Measurements from ENCODE around the gene ARF6. TPM values are rescaled to one million over a fixed set of nuclear protein-coding genes. Genes with fewer than 3 reads are reported as not detected.

ARF6 gene
- polyA plus RNA-seq, 2 of the 4 experiments (the other 2 are of a cell fraction), result 33.3 to 54.8 TPM

DNA sequence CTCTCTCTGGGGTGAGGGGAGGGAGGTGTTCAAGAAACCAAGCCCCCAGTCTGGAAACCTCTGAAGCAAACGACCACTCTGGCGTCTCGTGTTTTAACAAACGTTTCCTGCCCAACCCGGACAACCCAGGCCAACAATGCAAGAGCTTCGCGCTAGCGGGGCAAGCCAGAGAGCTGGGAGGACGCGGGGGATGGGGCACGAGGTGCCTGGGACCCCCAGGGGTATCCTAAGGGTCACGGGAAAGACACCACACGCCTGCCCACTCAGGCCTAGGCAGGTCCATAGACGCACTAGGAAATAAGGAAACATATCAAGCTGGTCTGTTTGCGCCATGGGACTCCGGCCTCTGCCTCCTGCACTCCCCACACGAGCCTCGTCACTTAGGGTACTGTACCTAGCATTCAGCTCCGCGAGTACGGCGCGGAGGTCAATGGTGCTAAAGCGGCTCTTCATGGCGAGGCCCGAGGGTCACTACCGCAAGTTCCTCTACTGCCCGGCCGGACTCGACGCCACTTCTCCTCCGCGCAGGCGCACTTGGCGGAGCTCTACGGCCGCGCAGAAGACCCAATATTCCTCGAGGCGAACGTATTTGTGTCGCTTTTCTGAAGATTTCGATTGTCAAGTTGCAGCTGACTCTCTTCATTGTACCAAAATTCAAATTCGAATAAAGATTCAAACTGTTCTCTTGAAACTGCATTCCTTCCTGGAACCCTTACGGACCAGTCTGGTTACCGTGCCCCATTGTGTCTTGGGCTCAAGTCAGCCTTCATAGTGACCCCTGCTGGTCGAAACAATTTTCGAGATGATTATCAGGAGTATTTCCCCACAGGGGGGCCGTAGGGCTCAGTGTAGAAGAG is 40.4 kb upstream of the ARF6 start, which contains the start of gene NEMF (continued):
- TF ChIP-seq, protein P1, sequence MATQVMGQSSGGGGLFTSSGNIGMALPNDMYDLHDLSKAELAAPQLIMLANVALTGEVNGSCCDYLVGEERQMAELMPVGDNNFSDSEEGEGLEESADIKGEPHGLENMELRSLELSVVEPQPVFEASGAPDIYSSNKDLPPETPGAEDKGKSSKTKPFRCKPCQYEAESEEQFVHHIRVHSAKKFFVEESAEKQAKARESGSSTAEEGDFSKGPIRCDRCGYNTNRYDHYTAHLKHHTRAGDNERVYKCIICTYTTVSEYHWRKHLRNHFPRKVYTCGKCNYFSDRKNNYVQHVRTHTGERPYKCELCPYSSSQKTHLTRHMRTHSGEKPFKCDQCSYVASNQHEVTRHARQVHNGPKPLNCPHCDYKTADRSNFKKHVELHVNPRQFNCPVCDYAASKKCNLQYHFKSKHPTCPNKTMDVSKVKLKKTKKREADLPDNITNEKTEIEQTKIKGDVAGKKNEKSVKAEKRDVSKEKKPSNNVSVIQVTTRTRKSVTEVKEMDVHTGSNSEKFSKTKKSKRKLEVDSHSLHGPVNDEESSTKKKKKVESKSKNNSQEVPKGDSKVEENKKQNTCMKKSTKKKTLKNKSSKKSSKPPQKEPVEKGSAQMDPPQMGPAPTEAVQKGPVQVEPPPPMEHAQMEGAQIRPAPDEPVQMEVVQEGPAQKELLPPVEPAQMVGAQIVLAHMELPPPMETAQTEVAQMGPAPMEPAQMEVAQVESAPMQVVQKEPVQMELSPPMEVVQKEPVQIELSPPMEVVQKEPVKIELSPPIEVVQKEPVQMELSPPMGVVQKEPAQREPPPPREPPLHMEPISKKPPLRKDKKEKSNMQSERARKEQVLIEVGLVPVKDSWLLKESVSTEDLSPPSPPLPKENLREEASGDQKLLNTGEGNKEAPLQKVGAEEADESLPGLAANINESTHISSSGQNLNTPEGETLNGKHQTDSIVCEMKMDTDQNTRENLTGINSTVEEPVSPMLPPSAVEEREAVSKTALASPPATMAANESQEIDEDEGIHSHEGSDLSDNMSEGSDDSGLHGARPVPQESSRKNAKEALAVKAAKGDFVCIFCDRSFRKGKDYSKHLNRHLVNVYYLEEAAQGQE (IDR thresholded peaks at IDR 0.05), result no peak
- TF ChIP-seq ZC3H11A (IDR thresholded peaks at IDR 0.05) (no peak), KDM5A (IDR thresholded peaks at IDR 0.05) (peak; percentile 26; the same call in 1 of the 2 replicates), NFE2L2 (conservative IDR thresholded peaks at IDR 0.05; ENCODE audit: low read length) (no peak), TFCP2L1 (CRISPR knock-in tag; IDR thresholded peaks at IDR 0.05) (no peak), ZNF302 (CRISPR knock-in tag; IDR thresholded peaks at IDR 0.05) (no peak), NPAS2 (CRISPR knock-in tag; IDR thresholded peaks at IDR 0.05; ENCODE audit: borderline replicate concordance) (no peak), RCOR1 (IDR thresholded peaks at IDR 0.05; ENCODE audit: low read depth, low read length) (no peak), ESRRA (IDR thresholded peaks at IDR 0.05; ENCODE audit: borderline replicate concordance, low read length) (no peak), HOXA7 (CRISPR knock-in tag; IDR thresholded peaks at IDR 0.05) (0 out of 2 replicates have a peak, but pooled peaks have one; percentile 29), GATA3 (IDR thresholded peaks at IDR 0.05; ENCODE audit: borderline replicate concordance) (peak; percentile 97), RAD21 (conservative IDR thresholded peaks at IDR 0.05 in 1 of 2, IDR thresholded peaks at IDR 0.05 in 1 of 2) (peak; percentile 21 to 35; a peak in 2 of 5 replicates), CEBPB (IDR thresholded peaks at IDR 0.05) (peak in 1 of 2 experiments; percentile 39; a peak in 2 of 4 replicates), EP300 (IDR thresholded peaks at IDR 0.05) (no peak), CBX2 (IDR thresholded peaks at IDR 0.05; ENCODE audit: borderline replicate concordance, low read depth) (no peak), RARB (CRISPR knock-in tag; IDR thresholded peaks at IDR 0.05) (no peak), FOSL2 (IDR thresholded peaks at IDR 0.05) (no peak), FOSL2 (CRISPR knock-in tag; IDR thresholded peaks at IDR 0.05) (no peak), POLR2AphosphoS2 (conservative IDR thresholded peaks at IDR 0.05; ENCODE audit: low read length) (no peak), RNF2 (IDR thresholded peaks at IDR 0.05; ENCODE audit: borderline replicate concordance, low read depth) (no peak), CBX8 (IDR thresholded peaks at IDR 0.05) (no peak), CHD2 (IDR thresholded peaks at IDR 0.05; ENCODE audit: low read length, partially characterized antibody) (no peak), NR3C1 (IDR thresholded peaks at IDR 0.05) (no peak), MAFK (IDR thresholded peaks at IDR 0.05; ENCODE audit: partially characterized antibody) (no peak), POLR2A (IDR thresholded peaks at IDR 0.05; ENCODE audit: low read length) (peak; percentile 85), TP53 (CRISPR knock-in tag; IDR thresholded peaks at IDR 0.05) (no peak), HOXB13 (CRISPR knock-in tag; IDR thresholded peaks at IDR 0.05; ENCODE audit: low read depth) (no peak)
- TF ChIP-seq, protein P2, sequence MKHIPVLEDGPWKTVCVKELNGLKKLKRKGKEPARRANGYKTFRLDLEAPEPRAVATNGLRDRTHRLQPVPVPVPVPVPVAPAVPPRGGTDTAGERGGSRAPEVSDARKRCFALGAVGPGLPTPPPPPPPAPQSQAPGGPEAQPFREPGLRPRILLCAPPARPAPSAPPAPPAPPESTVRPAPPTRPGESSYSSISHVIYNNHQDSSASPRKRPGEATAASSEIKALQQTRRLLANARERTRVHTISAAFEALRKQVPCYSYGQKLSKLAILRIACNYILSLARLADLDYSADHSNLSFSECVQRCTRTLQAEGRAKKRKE (CRISPR knock-in tag; IDR thresholded peaks at IDR 0.05; ENCODE audit: low read depth), result no peak
- TF ChIP-seq, protein P3, sequence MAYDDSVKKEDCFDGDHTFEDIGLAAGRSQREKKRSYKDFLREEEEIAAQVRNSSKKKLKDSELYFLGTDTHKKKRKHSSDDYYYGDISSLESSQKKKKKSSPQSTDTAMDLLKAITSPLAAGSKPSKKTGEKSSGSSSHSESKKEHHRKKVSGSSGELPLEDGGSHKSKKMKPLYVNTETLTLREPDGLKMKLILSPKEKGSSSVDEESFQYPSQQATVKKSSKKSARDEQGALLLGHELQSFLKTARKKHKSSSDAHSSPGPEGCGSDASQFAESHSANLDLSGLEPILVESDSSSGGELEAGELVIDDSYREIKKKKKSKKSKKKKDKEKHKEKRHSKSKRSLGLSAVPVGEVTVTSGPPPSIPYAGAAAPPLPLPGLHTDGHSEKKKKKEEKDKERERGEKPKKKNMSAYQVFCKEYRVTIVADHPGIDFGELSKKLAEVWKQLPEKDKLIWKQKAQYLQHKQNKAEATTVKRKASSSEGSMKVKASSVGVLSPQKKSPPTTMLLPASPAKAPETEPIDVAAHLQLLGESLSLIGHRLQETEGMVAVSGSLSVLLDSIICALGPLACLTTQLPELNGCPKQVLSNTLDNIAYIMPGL (CRISPR knock-in tag; IDR thresholded peaks at IDR 0.05; ENCODE audit: borderline replicate concordance), result peak; percentile 82; the same call in 1 of the 2 replicates
- TF ChIP-seq, protein P4, sequence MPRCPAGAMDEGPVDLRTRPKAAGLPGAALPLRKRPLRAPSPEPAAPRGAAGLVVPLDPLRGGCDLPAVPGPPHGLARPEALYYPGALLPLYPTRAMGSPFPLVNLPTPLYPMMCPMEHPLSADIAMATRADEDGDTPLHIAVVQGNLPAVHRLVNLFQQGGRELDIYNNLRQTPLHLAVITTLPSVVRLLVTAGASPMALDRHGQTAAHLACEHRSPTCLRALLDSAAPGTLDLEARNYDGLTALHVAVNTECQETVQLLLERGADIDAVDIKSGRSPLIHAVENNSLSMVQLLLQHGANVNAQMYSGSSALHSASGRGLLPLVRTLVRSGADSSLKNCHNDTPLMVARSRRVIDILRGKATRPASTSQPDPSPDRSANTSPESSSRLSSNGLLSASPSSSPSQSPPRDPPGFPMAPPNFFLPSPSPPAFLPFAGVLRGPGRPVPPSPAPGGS (IDR thresholded peaks at IDR 0.05), result no peak; the same call in 2 of the 3 replicates
- TF ChIP-seq, protein P5, sequence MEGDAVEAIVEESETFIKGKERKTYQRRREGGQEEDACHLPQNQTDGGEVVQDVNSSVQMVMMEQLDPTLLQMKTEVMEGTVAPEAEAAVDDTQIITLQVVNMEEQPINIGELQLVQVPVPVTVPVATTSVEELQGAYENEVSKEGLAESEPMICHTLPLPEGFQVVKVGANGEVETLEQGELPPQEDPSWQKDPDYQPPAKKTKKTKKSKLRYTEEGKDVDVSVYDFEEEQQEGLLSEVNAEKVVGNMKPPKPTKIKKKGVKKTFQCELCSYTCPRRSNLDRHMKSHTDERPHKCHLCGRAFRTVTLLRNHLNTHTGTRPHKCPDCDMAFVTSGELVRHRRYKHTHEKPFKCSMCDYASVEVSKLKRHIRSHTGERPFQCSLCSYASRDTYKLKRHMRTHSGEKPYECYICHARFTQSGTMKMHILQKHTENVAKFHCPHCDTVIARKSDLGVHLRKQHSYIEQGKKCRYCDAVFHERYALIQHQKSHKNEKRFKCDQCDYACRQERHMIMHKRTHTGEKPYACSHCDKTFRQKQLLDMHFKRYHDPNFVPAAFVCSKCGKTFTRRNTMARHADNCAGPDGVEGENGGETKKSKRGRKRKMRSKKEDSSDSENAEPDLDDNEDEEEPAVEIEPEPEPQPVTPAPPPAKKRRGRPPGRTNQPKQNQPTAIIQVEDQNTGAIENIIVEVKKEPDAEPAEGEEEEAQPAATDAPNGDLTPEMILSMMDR (IDR thresholded peaks at IDR 0.05), result peak; percentile 97
- TF ChIP-seq, protein P6, sequence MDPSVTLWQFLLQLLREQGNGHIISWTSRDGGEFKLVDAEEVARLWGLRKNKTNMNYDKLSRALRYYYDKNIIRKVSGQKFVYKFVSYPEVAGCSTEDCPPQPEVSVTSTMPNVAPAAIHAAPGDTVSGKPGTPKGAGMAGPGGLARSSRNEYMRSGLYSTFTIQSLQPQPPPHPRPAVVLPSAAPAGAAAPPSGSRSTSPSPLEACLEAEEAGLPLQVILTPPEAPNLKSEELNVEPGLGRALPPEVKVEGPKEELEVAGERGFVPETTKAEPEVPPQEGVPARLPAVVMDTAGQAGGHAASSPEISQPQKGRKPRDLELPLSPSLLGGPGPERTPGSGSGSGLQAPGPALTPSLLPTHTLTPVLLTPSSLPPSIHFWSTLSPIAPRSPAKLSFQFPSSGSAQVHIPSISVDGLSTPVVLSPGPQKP (IDR thresholded peaks at IDR 0.05; ENCODE audit: low read depth, low read length), result no peak

Measured in A549 (cell line).